ENCODE measurements around the gene NPAS3.

NPAS3 gene

GRCh38 chr14:33709283-33709682 lies 770.6 kb downstream of the NPAS3 start:
- no peak for DNase-seq (ENCODE audit: low read depth in 2 of 2)

- DNase-seq (ENCODE audit: low read depth in 2 of 2): no peak
Measured at GRCh38 chr14:33709711-33710110, 771.0 kb downstream of the NPAS3 start.

DNA sequence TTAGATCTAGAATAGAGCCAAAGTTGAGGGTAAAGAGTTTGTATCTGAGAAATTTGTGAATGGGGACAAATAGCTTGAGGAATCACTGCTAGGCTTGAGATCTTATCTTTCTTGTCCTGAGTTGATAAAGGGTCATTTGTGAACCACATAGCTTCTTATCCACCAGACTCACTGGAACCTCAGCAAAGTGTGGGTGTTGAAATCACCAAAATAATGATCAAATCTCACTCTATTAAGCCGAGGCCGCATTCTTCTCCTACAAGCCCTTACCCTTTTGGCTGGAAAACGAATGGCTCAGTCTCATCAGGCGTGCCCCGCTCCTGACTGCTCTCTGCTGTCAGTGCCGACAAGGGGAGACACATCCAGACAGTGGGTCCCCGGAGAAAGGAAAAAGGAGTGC lies 771.6 kb downstream of the NPAS3 start:
- DNase-seq (ENCODE audit: low read depth in 2 of 2): no peak

DNA sequence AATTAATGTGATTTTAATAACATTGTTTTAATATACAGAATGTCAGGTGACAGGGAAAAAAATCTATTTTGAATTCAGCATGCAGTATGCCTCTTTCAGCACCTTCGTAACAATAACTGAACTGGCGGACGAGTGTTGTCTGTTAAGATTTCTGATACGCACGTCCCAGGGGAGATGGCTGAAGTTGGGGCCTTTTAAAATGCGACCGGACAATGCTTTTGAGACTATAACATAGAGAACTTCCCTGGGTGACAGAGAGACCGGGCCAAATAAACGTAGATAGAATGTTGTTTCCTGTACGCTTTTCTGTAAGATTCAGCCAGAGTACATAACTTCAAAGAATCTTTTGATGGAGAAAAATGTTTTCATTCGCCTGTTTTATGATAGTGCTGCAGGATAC lies 772.5 kb downstream of the NPAS3 start:
- DNase-seq (ENCODE audit: low read depth in 2 of 2): no peak

DNA sequence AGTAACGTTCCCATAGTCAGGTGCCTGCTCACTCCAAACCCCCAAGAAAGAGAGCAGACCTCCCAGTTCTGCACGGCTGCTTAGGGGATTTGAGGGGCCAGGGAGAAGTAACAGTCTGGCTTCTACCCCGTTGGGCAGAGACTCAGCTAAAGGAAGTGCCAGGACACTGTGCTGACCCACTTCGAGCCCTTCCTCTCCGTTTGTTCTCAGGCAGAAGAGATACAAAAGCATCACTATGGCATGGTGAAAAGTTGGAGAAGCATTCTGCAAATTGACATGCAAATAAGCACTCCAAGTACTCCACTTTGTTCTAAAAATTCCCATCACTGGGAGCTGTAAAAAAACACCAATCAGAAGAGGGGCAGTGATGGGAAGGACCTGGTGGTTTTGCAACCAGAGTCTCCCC lies 773.1 kb downstream of the NPAS3 start:
- no peak for DNase-seq (ENCODE audit: low read depth in 2 of 2)

GRCh38 chr14:33714527-33715226 lies 776.0 kb downstream of the NPAS3 start:
- DNase-seq (ENCODE audit: low read depth in 2 of 2): no peak

DNA sequence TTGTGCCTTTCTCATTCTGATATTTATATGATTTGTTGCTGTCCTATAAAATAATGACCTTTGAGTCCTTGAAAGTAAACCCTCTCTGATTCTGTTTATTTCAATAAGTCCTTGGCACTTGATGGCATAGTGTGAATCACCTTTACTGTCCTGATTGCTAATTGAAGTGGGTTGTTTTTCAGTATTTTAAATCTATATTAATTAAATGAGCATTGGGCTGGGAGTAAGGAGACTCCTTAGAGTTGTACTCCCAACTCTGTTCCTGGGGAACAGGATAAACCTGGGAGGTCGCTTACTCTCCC lies 776.5 kb downstream of the NPAS3 start:
- DNase-seq (ENCODE audit: low read depth in 2 of 2): no peak

DNA sequence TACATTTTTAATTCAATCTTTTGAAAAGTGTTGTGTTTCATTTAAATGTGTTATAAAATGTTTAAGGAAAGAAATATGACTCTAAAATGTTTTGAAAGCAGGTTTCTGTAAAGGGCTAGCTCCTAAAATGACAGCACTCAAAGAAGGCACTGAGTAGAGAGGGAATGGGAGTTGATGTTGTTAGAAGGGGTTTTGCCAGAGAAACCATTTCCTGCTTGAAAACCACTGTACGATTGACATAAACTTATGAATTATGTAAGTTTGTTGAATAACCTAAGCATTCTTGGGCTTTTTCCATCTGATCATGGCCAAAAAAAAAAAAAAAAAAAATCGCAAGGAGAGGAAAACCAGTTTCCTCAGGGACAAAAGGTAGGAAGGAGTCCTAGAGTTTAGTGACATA lies 778.2 kb downstream of the NPAS3 start:
- no peak for DNase-seq (ENCODE audit: low read depth in 2 of 2)

GRCh38 chr14:33717866-33718265 lies 779.2 kb downstream of the NPAS3 start:
- DNase-seq (ENCODE audit: low read depth in 2 of 2): no peak

DNA sequence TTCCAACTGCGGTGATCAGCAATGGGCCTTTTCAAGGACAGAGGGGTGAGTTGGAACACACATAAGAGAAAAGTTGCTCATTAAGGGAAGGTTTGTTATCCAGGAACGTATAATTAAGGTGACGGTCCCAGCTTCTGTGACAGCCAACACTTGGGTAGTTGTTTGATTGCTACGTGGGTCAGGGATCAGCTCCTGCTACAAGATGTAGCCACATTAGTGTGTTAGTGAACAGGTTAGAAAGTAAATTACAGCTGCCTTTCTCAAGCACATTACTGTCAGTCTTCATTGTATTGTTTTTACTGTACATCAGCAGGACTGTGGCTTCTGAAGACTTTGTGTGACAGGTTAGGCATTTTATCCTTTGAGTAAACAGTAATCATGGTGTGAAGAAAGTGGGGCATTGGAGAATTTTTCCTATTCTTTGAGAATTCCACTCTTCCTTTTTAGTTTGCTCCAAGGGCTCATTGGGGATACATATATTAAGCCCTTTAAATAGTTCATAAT lies 781.7 kb downstream of the NPAS3 start:
- DNase-seq (ENCODE audit: low read depth in 2 of 2): no peak

GRCh38 chr14:33726685-33727084 lies 788.0 kb downstream of the NPAS3 start:
- DNase-seq (ENCODE audit: low read depth in 2 of 2): no peak

DNA sequence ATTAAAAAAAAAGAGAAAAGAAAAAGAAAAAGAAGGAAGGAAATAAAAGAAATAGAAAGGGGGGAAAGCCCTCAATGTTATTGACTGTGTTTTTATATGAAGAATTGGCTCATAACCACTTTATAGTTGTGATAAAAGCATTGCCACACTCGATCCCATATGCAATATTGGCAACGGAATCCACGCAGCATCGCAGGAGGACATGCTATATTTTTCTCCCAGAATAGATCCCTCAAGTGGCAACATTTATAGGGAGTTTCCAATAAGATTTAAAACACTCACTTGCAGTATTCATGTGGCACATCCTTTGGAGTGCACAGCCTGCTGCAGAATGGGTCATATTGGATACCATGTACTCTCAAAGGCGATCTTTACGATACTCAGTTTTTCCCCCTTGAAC lies 788.9 kb downstream of the NPAS3 start:
- DNase-seq (ENCODE audit: low read depth in 2 of 2): no peak

GRCh38 chr14:33728010-33728498 lies 789.4 kb downstream of the NPAS3 start:
- no peak for DNase-seq (ENCODE audit: low read depth in 2 of 2)

DNA sequence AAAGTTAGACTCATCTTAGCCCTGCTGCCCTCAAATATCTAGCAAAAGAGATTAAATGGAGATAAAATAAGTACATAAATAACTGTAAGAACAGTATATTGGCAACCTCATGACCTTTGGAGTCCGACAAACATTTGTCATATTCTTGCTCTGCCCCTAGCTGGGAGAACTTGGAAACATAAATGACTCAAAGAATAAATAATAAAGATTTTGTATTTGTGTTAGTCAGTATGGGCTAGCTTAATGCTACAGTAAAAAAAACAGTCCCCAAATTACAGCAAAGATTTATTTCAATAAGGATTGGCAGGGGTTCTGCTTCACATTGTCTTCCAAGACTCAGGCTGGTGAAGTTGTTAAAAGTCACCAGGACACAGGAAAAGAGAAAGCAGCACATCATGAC lies 791.5 kb downstream of the NPAS3 start:
- DNase-seq (ENCODE audit: low read depth in 2 of 2): no peak

DNA sequence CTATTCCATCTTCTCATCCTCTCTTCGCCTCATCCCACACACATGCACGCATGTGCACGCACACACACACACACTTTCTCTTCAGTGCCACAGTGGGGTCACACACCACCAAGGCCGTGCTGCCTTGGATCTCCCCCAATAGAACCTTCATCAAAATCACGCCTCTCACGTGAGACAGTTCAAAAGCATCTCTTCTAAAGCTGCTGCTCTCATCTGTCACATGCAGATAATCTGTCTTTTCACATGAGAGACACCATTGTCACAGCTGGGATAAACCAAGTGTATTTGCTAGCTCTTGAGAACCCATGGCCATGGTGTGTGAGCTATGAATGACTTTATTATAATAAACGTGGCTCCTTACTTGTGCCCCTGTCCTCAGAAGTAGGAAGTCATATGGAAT lies 793.5 kb downstream of the NPAS3 start:
- no peak for DNase-seq (ENCODE audit: low read depth in 2 of 2)

DNA sequence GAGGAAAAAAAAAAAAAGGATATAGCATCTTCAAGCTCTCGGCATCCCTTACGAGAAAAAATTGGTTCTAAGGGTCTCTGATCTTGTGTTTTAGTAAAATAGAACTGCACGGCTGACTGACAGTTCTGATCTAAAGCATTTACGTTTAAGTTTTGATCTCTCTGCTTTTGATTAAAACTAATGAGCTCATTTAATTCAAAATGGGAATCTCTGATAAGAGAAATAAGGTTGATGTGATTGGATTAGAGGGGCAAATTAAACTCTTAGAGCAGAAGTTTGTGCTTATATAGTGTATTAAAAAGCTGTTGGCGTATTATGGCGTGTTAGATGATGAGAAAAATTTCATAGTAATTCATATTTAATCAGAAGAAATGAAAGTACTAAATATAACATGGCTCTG lies 794.6 kb downstream of the NPAS3 start:
- no peak for DNase-seq (ENCODE audit: low read depth in 2 of 2)

DNA sequence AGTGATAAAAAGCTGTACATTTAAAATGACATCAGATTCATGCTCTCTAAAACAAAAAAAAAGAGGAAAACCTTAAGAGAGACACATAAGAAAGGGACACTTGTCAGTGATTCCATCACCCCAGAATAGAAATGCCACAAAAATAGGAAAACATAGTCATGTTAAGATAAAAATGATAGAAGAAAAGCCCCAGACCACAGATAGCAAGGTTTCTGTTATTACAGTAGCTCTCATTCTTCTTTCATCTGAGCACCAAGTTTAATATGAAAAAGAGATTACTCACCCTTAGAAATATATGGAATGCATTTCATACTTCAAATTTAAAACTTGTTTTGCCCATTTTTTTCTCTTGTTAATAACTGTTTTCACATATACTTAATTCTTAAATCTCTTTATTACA lies 795.0 kb downstream of the NPAS3 start:
- no peak for DNase-seq (ENCODE audit: low read depth in 2 of 2)

DNA sequence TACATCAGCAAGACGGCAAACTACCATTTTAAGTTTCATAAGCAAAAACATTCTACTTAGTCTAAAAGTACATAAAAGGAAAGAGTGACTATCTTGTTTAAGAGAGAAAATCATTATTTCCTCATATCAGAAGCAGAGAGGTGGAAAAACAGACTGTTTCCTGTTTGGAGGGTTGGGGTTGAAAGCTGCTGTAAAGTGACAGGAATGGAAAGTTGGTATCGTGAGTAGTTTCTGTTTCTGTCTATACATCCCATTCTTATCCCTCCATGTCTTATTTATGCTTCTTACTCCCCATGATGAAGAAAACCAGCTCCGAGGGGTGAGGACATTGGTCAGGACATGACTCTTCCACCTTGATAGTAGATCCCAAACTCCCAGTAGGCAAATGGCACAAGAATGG lies 795.7 kb downstream of the NPAS3 start:
- DNase-seq (ENCODE audit: low read depth in 2 of 2): no peak

GRCh38 chr14:33736299-33736825 lies 797.7 kb downstream of the NPAS3 start:
- DNase-seq (ENCODE audit: low read depth in 2 of 2): no peak

DNA sequence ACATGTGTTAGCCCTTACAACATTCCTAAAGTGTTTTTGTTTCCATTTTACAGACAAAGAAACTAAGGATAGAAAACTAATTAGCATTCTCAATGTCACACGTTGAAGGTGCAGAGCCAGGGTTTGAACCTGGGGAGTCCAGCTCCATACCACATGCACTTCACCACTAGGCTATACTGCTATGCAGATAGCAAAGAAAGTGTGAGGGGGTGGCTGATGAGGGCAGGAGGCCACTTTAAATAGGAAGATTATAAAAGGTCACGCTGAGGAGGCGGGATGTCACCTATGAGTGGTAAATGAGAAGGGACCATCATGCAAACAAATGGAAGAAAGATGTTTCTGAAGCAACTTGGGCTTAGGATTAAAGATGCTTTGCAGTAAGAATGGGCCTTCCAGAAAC lies 798.3 kb downstream of the NPAS3 start:
- DNase-seq (ENCODE audit: low read depth in 2 of 2): no peak

DNA sequence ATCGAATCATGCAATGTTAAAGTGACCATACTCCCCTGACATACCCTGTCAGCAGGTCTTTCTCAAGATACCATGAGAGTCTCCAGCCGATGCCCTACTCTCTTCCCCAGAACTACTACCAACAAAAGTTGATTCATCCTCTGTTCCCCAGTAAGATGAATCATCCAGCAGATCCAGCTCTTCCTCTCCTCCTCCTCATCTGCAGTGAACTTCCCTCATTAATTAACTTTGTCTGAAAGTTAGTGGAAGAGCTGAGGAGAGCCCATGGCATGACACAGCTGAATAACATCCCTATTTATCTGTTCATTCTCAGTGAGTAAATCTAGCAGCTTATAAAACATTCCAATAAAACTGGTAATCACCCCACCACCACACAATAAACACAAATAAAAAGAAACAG lies 798.8 kb downstream of the NPAS3 start:
- DNase-seq (ENCODE audit: low read depth in 2 of 2): no peak

- no peak for DNase-seq (ENCODE audit: low read depth in 2 of 2)
Measured at GRCh38 chr14:33738029-33738428, 799.4 kb downstream of the NPAS3 start.

GRCh38 chr14:33738491-33738890 lies 799.8 kb downstream of the NPAS3 start:
- DNase-seq (ENCODE audit: low read depth in 2 of 2): no peak

GRCh38 chr14:33740531-33740930 lies 801.9 kb downstream of the NPAS3 start:
- no peak for DNase-seq (ENCODE audit: low read depth in 2 of 2)

Measured in activated CD8-positive, alpha-beta memory T cell treated with anti-CD3 and anti-CD28 coated beads for 4 hours (primary cell).